Parathyroid adenoma (tissue), 2 donors: Measurements from ENCODE around the gene WDR45B.
"Not testable (repeated sequence)": the region's sequence is repeated elsewhere in the genome, so short reads cannot be mapped to it uniquely, and the experiment has no call there.

Experiments
- H2AFZ ChIP-seq: fragments of 300-600 bp; sonication (generic); one replicate; pipeline ENCODE4 v1.7.0; 2017; ENCODE audit warnings: antibody characterized with exemption, mild to moderate bottlenecking
- H3K27ac ChIP-seq: fragments of 300-600 bp; sonication (generic); one replicate; pipeline ENCODE4 v1.7.0; 2017
- H3K27me3 ChIP-seq: fragments of 300-600 bp; sonication (generic); one replicate; pipeline ENCODE4 v1.7.0; 2017; ENCODE audit warnings: low read length; ENCODE audit not compliant: control insufficient read depth, insufficient read depth
- H3K36me3 ChIP-seq: fragments of 300-600 bp; sonication (generic); one replicate; pipeline ENCODE4 v1.7.0; 2017; ENCODE audit warnings: low read length; ENCODE audit not compliant: control insufficient read depth, insufficient read depth
- H3K4me1 ChIP-seq: fragments of 300-600 bp; sonication (generic); one replicate; pipeline ENCODE4 v1.7.0; 2017; ENCODE audit warnings: control low read depth
- H3K4me2 ChIP-seq: fragments of 300-600 bp; sonication (generic); one replicate; pipeline ENCODE4 v1.7.0; 2017; ENCODE audit warnings: low read length
- H3K4me3 ChIP-seq: fragments of 300-600 bp; sonication (generic); one replicate; pipeline ENCODE4 v1.7.0; 2017; ENCODE audit warnings: low read depth, low read length
- H3K79me2 ChIP-seq: fragments of 300-600 bp; sonication (generic); one replicate; pipeline ENCODE4 v1.7.0; 2017; ENCODE audit warnings: control low read depth
- H3K9ac ChIP-seq: fragments of 300-600 bp; sonication (generic); one replicate; pipeline ENCODE4 v1.7.0; 2017; ENCODE audit warnings: mild to moderate bottlenecking
- H3K9me3 ChIP-seq: fragments of 300-600 bp; sonication (generic); one replicate; pipeline ENCODE4 v1.7.0; 2017; ENCODE audit warnings: low read length; ENCODE audit not compliant: control insufficient read depth
- CTCF ChIP-seq: fragments of 300-600 bp; sonication (generic); IDR thresholded peaks from one replicate; pipeline ENCODE4 v1.7.0; 2017; ENCODE audit warnings: antibody characterized with exemption, mild to moderate bottlenecking
- donor health status: primary hyperparathyroidism.

The WDR45B gene

DNA sequence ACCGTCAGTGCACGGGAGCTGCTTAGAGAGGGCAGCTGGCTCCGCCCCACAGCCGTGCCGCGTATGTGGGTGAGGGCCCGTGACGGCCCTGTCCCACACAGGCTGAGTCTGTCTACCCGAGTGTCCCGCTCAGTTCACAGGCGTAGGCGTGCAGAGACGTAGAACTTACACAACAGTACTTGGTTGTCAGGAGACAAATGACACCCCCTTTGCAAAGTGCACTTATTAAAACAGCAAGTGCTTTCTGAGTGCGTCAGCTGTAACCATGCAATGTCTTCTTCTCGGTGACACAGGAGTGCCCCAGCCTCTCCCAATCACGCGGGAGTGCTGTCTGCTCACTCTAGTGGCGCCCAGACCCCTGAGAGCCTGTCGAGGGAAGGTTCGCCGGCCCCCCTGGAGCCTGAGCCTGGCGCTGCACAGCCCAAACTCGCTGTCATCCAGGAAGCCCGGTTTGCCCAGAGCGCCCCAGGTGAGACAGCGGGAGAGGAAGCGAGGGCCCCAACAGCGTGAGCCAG lies 64.5 kb downstream of the WDR45B start:
- Histone ChIP-seq H3K36me3 (no peaks in the 10 kb centered on the region), H3K4me3 (no peak overlapping the region), H3K4me1 (no peaks in the 10 kb centered on the region), H3K4me2 (no peak overlapping the region), H3K27ac (no peak overlapping the region), H3K79me2 (peaks cover 19% of the 10 kb centered on the region), H3K9ac (no peak overlapping the region), H3K9me3 (no peaks in the 10 kb centered on the region), H3K27me3 (no peaks in the 10 kb centered on the region), H2AFZ (no peak overlapping the region)
- TF ChIP-seq CTCF: no peak

- Histone ChIP-seq H3K4me2 (no peak overlapping the region), H3K4me3 (no peak overlapping the region), H3K27me3 (no peaks in the 10 kb centered on the region), H3K79me2 (peaks cover 20% of the 10 kb centered on the region), H3K9me3 (no peaks in the 10 kb centered on the region), H3K9ac (no peak overlapping the region), H2AFZ (no peak overlapping the region), H3K36me3 (no peaks in the 10 kb centered on the region), H3K27ac (no peak overlapping the region), H3K4me1 (no peaks in the 10 kb centered on the region)
- no peak for TF ChIP-seq CTCF
Measured at GRCh38 chr17:82582709-82583108, 65.5 kb downstream of the WDR45B start.

GRCh38 chr17:82582213-82582612 lies 66.0 kb downstream of the WDR45B start:
- no peaks in the 10 kb centered on the region for H3K27me3 ChIP-seq
- H3K9me3 ChIP-seq: no peaks in the 10 kb centered on the region
- H3K4me2 ChIP-seq: no peak overlapping the region
- no peak overlapping the region for H3K9ac ChIP-seq
- no peak overlapping the region for H3K4me3 ChIP-seq
- H3K79me2 ChIP-seq: peaks cover 23% of the 10 kb centered on the region
- H2AFZ ChIP-seq: no peak overlapping the region
- H3K4me1 ChIP-seq: no peaks in the 10 kb centered on the region
- no peaks in the 10 kb centered on the region for H3K36me3 ChIP-seq
- H3K27ac ChIP-seq: no peak overlapping the region
- no peak for TF ChIP-seq CTCF

DNA sequence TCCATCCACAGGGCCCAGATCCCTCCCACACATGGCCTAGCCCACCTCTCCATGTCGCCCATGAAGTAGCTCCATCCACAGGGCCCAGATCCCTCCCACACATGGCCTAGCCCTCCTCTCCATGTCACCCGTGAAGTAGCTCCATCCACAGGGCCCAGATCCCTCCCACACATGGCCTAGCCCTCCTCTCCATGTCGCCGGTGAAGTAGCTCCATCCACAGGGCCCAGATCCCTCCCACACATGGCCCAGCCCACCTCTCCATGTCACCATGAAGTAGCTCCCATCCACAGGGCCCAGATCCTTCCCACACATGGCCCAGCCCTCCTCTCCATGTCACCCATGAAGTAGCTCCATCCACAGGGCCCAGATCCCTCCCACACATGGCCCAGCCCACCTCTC lies 68.3 kb downstream of the WDR45B start:
- not testable (repeated sequence) for H3K4me1 ChIP-seq, H3K9ac ChIP-seq, H3K27me3 ChIP-seq, H2AFZ ChIP-seq, H3K9me3 ChIP-seq, H3K4me3 ChIP-seq, H3K27ac ChIP-seq, H3K36me3 ChIP-seq, H3K4me2 ChIP-seq
- H3K79me2 ChIP-seq: peaks cover 30% of the 10 kb centered on the region

DNA sequence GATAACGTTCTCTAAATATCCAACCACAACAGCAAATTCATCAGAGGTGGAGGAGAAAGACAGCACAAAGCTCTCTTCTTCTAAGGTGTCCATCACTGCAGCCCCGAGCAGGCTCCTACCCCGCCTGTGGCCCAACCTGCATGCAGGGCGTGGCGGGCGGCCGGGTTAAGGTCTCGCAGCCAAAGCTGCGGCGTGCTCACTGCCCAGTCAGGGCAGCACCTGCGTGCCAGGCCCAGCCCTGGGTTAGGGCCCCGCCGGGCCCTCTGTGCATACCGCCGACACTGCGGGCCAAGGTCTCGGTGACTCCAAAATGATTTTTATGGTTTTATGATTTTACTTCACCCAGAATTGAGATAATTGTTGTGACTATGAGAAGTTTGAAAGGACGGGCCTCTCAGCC lies 70.9 kb downstream of the WDR45B start:
- peaks cover 34% of the 10 kb centered on the region for H3K79me2 ChIP-seq

DNA sequence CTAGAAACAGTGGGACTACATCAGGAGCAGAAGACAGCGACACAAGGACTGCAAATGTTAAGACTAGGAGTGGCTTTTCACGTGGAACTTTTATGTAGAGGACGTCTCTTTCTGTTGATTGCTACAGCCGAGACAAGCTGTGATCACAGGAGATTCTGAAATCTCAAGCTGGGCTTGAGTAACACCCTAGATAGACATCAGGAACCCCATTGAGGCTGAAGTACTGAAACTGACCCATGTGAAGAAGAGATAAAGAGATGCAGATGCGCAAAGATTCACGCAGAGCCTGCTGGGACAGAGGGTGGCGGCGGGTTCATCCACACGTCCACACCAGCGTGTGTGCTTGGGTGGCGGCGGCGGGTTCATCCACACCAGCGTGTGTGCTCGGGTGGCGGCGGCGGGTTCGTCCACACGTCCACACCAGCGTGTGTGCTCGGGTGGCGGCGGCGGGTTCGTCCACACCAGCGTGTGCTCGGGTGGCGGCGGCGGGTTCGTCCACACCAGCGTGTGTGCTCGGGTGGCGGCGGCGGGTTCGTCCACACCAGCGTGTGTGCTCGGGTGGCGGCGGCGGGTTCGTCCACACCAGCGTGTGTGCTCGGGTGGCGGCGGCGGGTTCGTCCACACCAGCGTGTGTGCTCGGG lies 72.5 kb downstream of the WDR45B start:
- not testable (repeated sequence) for H2AFZ ChIP-seq, H3K9ac ChIP-seq, H3K27ac ChIP-seq, H3K4me3 ChIP-seq, H3K4me1 ChIP-seq, H3K4me2 ChIP-seq, H3K36me3 ChIP-seq, H3K9me3 ChIP-seq, H3K27me3 ChIP-seq
- peaks cover 32% of the 10 kb centered on the region for H3K79me2 ChIP-seq

More for the DNA sequence above, 70.9 kb downstream of the WDR45B start:
- Histone ChIP-seq H3K36me3 (no peaks in the 10 kb centered on the region), H3K9me3 (no peaks in the 10 kb centered on the region), H3K27ac (no peak overlapping the region), H3K9ac (no peak overlapping the region), H3K27me3 (no peaks in the 10 kb centered on the region), H3K4me2 (no peak overlapping the region), H3K4me3 (no peak overlapping the region), H3K4me1 (no peaks in the 10 kb centered on the region), H2AFZ (no peak overlapping the region)
- no peak for TF ChIP-seq CTCF
